SK-N-SH (cell line): Measurements from ENCODE around the gene LIN7A. TPM values are rescaled to one million over a fixed set of nuclear protein-coding genes. Genes with fewer than 3 reads are reported as not detected.

Experiments
- CTCF ChIA-PET: fragments of 300-600, 350-600 bp; formaldehyde crosslinking; extraction: SDS; loops from one replicate; lab custom pipeline; 2021; lab: Yijun Ruan, JAX
- POLR2A ChIA-PET: fragments of 350-600 bp; sonication (Branson Sonifier 250); formaldehyde crosslinking; extraction: SDS; loops from one replicate; lab custom pipeline; 2020; ENCODE audit warnings: antibody characterized with exemption, inconsistent platforms; lab: Yijun Ruan, JAX
- DNase-seq: peaks from one replicate; pipeline ENCODE4 v3.0.0; 2012
- H2AFZ ChIP-seq: fragments of 200-600 bp; sonication (generic); 2 replicates; pipeline ENCODE4 v1.8.1; 2016; ENCODE audit warnings: antibody characterized with exemption, mild to moderate bottlenecking, low read depth
- H3F3A ChIP-seq: fragments of 200-600 bp; sonication (generic); replicated peaks from 2 replicates; pipeline ENCODE3; 2016; ENCODE audit warnings: antibody characterized with exemption, mild to moderate bottlenecking; ENCODE audit not compliant: insufficient read depth
- H3K27ac ChIP-seq, 2 experiments: fragments of 200-500 bp in 1 of 2; fragments of 200-600 bp in 1 of 2; sonication (Bioruptor generic) in 1 of 2; sonication (generic), shearing (Covaris generic) in 1 of 2; 2 replicates each; pipeline versions ENCODE4 v1.5.1 to v1.6.1; 2014 to 2016; ENCODE audit warnings: low read depth in 2 of 2, inconsistent platforms in 1 of 2, low read length in 1 of 2, mild to moderate bottlenecking in 1 of 2, mixed read lengths in 1 of 2
- H3K27me3 ChIP-seq: fragments of 200-600 bp; sonication (generic), shearing (Covaris generic); 2 replicates; pipeline ENCODE4 v1.6.1; 2016; ENCODE audit warnings: mixed run types; ENCODE audit not compliant: insufficient read depth
- H3K36me3 ChIP-seq, 2 experiments: fragments of 200-500 bp in 1 of 2; fragments of 200-600 bp in 1 of 2; sonication (Bioruptor generic) in 1 of 2; sonication (generic) in 1 of 2; replicated peaks in 1 of 2; 2 replicates each; pipeline versions ENCODE3 to v1.5.1; 2014 to 2016; ENCODE audit warnings: low read length in 1 of 2, mild to moderate bottlenecking in 1 of 2; ENCODE audit not compliant: insufficient read depth in 2 of 2, control insufficient read depth in 1 of 2
- H3K4me1 ChIP-seq, 2 experiments: fragments of 200-500 bp in 1 of 2; fragments of 200-600 bp in 1 of 2; sonication (Bioruptor generic) in 1 of 2; sonication (generic), shearing (Covaris generic) in 1 of 2; 2 replicates each; pipeline versions ENCODE4 v1.5.1 to v1.6.1; 2014 to 2016; ENCODE audit warnings: low read depth in 1 of 2, low read length in 1 of 2, mixed run types in 1 of 2; ENCODE audit not compliant: insufficient read depth in 2 of 2, control insufficient read depth in 1 of 2
- H3K4me2 ChIP-seq: fragments of 200-600 bp; sonication (generic), shearing (Covaris generic); 2 replicates; pipeline ENCODE4 v1.6.1; 2017; ENCODE audit warnings: mixed run types
- H3K4me3 ChIP-seq, 2 experiments: fragments of 200-500 bp in 1 of 2; fragments of 200-600 bp in 1 of 2; sonication (Bioruptor generic) in 1 of 2; sonication (generic), shearing (Covaris generic) in 1 of 2; 2 replicates each; pipeline versions ENCODE4 v1.5.1 to v1.8.1; 2014 to 2016; ENCODE audit warnings: low read depth in 2 of 2, inconsistent platforms in 1 of 2, low read length in 1 of 2, mild to moderate bottlenecking in 1 of 2, mixed read lengths in 1 of 2, moderate library complexity in 1 of 2
- H3K79me2 ChIP-seq: fragments of 200-600 bp; sonication (generic); 2 replicates; pipeline ENCODE4 v1.8.1; 2017; ENCODE audit warnings: mild to moderate bottlenecking; ENCODE audit not compliant: insufficient read depth
- H3K9ac ChIP-seq: fragments of 200-600 bp; sonication (generic); 2 replicates; pipeline ENCODE4 v1.6.1; 2017; ENCODE audit warnings: mixed run types
- H3K9me2 ChIP-seq: fragments of 200-600 bp; sonication (generic); 2 replicates; pipeline ENCODE4 v1.6.1; 2017; ENCODE audit warnings: mixed run types
- H3K9me3 ChIP-seq: fragments of 200-600 bp; sonication (generic); 2 replicates; pipeline ENCODE4 v1.6.1; 2017; ENCODE audit warnings: mixed run types, mild to moderate bottlenecking, moderate library complexity
- H4K20me1 ChIP-seq: fragments of 200-600 bp; sonication (generic); 2 replicates; pipeline ENCODE4 v1.6.1; 2017; ENCODE audit warnings: mild to moderate bottlenecking, mixed run types; ENCODE audit not compliant: insufficient read depth
- CHD2 ChIP-seq: fragments of 150-350 bp; IDR thresholded peaks from 2 replicates; pipeline ENCODE4 v1.6.1; 2018; ENCODE audit warnings: low read length; ENCODE audit not compliant: partially characterized antibody
- EZH2phosphoT487 ChIP-seq: fragments of 200-600 bp; sonication (generic); IDR thresholded peaks from 2 replicates; pipeline ENCODE4 v1.6.1; 2017; ENCODE audit warnings: low read depth, mixed run types, mild to moderate bottlenecking, antibody characterized with exemption, moderate library complexity, borderline replicate concordance
- FOXJ3 ChIP-seq: sonication (generic); formaldehyde crosslinking; IDR thresholded peaks from 2 replicates; pipeline ENCODE4 v1.5.1; 2020; ENCODE audit warnings: mild to moderate bottlenecking, missing genetic modification reagents
- JUND ChIP-seq: IDR thresholded peaks from 2 replicates; pipeline ENCODE4 v1.4.0; 2012
- MEF2A ChIP-seq: IDR thresholded peaks from 2 replicates; pipeline ENCODE4 v1.4.0; 2012; ENCODE audit warnings: low read depth, borderline replicate concordance
- RAD21 ChIP-seq: IDR thresholded peaks from 2 replicates; pipeline ENCODE4 v1.6.1; 2012; ENCODE audit warnings: mild to moderate bottlenecking, low read length
- RFX5 ChIP-seq: IDR thresholded peaks from 2 replicates; pipeline ENCODE4 v1.6.1; 2012; ENCODE audit warnings: mild to moderate bottlenecking, improper control_type of control experiment, low read length
- RXRA ChIP-seq: IDR thresholded peaks from 2 replicates; pipeline ENCODE4 v1.4.0; 2012; ENCODE audit warnings: low read depth, mild to moderate bottlenecking, borderline replicate concordance
- SIN3A ChIP-seq: IDR thresholded peaks from 2 replicates; pipeline ENCODE4 v1.6.1; 2012; ENCODE audit warnings: low read depth, mild to moderate bottlenecking, low read length, moderate library complexity, borderline replicate concordance
- SMC3 ChIP-seq: IDR thresholded peaks from 2 replicates; pipeline ENCODE4 v1.6.1; 2012; ENCODE audit warnings: low read depth, low read length, improper control_type of control experiment
- TAF1 ChIP-seq: IDR thresholded peaks from 2 replicates; pipeline ENCODE4 v1.6.1; 2012; ENCODE audit warnings: low read depth, mild to moderate bottlenecking, low read length, moderate library complexity, borderline replicate concordance
- YY1 ChIP-seq: IDR thresholded peaks from 2 replicates; pipeline ENCODE4 v1.4.0; 2012; ENCODE audit warnings: low read depth, mild to moderate bottlenecking
- polyA plus RNA-seq, 3 experiments: library from polyadenylated mRNA; depleted of rRNA; stranded (reverse); fragments of >200 nt; gene quantifications; 2 replicates each; pipeline ENCODE4 v1.2.3, GENCODE V29; 2012
- TF ChIP-seq, protein P1 (sequence below): fragments of 200-600 bp; sonication (generic); IDR thresholded peaks from 2 replicates; pipeline ENCODE4 v1.6.1; 2017; ENCODE audit warnings: antibody characterized with exemption, mild to moderate bottlenecking, moderate library complexity
- TF ChIP-seq, protein P2 (sequence below): IDR thresholded peaks from 2 replicates; pipeline ENCODE4 v1.4.0; 2012; ENCODE audit warnings: low read depth, borderline replicate concordance
- TF ChIP-seq, protein P3 (sequence below): fragments of 150-350 bp; IDR thresholded peaks from 2 replicates; pipeline ENCODE4 v1.6.1; 2017; ENCODE audit warnings: antibody characterized with exemption, low read length, low read depth, borderline replicate concordance
- TF ChIP-seq, protein P4 (sequence below): IDR thresholded peaks from 2 replicates; pipeline ENCODE4 v1.4.0; 2012; ENCODE audit warnings: low read depth
- TF ChIP-seq, protein P5 (sequence below): IDR thresholded peaks from 2 replicates; pipeline ENCODE4 v1.4.0; 2012; ENCODE audit warnings: low read depth, borderline replicate concordance

The LIN7A gene
- polyA plus RNA-seq, 1 of the 3 experiments (the other 2 are of a cell fraction) = not detected

DNA sequence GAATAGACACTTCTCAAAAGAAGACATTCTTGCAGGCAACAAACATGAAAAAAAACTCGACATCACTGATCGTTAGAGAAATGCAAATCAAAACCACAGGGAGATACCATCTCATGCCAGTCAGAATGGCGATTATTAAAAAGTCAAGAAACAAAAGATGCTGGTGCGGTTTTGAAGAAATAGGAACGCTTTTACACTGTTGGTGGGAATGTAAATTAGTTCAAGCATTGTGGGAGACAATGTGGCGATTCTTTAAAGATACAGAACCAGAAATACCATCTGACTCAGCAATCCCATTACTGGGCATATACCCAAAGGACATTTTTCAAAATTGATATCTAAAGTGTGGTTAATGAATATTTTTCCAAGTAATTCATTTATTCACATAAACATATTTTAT is 39.6 kb upstream of the LIN7A start (continued):
- TF ChIP-seq SIN3A (no peak), EZH2phosphoT487 (no peak), YY1 (no peak), JUND (no peak), CHD2 (no peak), SMC3 (no peak)
- TF ChIP-seq, protein P1, sequence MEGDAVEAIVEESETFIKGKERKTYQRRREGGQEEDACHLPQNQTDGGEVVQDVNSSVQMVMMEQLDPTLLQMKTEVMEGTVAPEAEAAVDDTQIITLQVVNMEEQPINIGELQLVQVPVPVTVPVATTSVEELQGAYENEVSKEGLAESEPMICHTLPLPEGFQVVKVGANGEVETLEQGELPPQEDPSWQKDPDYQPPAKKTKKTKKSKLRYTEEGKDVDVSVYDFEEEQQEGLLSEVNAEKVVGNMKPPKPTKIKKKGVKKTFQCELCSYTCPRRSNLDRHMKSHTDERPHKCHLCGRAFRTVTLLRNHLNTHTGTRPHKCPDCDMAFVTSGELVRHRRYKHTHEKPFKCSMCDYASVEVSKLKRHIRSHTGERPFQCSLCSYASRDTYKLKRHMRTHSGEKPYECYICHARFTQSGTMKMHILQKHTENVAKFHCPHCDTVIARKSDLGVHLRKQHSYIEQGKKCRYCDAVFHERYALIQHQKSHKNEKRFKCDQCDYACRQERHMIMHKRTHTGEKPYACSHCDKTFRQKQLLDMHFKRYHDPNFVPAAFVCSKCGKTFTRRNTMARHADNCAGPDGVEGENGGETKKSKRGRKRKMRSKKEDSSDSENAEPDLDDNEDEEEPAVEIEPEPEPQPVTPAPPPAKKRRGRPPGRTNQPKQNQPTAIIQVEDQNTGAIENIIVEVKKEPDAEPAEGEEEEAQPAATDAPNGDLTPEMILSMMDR = no peak
- TF ChIP-seq, all 33 proteins: peak for 0

DNA sequence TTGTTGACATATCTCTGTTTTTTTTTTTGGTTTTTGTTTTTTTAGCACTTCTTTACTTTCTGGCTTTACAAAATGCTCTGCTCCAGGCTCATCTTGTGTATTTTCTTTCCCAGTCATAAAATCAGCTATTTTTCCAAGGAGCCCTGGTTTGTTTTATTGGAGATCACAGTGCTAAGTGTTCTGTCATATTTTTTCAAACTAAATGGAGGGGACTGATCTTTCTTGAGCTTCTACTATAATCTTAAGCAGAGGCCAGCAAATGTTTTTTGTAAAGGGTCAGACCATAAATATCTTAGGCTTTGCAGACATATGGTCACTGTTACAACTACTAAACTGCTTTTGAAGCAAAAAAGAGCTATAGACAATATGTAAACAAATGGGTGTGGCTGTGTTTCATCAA is 30.6 kb upstream of the LIN7A start:
- no peaks in the 10 kb centered on the region for H3K27me3 ChIP-seq
- CTCF ChIA-PET = interaction anchor here (0.6 to 1.0 kb wide), 2 partner anchors 62 to 88 kb away, joined by 3 read pairs; no protein-coding TSS in a partner anchor

More for the DNA sequence above, 30.6 kb upstream of the LIN7A start:
- Histone ChIP-seq H3K4me2 (no peak overlapping the region), H3K9ac (no peak overlapping the region), H3K4me1 (no peaks in the 10 kb centered on the region), H3K9me3 (no peaks in the 10 kb centered on the region), H3K9me2 (no peaks in the 10 kb centered on the region), H3K27ac (no peak overlapping the region), H3F3A (no peaks in the 10 kb centered on the region), H3K79me2 (no peaks in the 10 kb centered on the region), H3K36me3 (no peaks in the 10 kb centered on the region), H4K20me1 (no peaks in the 10 kb centered on the region), H2AFZ (no peak overlapping the region), H3K4me3 (no peak overlapping the region)
- POLR2A ChIA-PET = no interaction called here
- no peak for DNase-seq
- TF ChIP-seq RXRA (no peak), RAD21 (no peak), JUND (no peak), TAF1 (no peak), FOXJ3 (CRISPR knock-in tag) (no peak), MEF2A (no peak), RFX5 (no peak)
- TF ChIP-seq, protein P2, sequence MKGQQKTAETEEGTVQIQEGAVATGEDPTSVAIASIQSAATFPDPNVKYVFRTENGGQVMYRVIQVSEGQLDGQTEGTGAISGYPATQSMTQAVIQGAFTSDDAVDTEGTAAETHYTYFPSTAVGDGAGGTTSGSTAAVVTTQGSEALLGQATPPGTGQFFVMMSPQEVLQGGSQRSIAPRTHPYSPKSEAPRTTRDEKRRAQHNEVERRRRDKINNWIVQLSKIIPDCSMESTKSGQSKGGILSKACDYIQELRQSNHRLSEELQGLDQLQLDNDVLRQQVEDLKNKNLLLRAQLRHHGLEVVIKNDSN = no peak
- TF ChIP-seq, protein P3, sequence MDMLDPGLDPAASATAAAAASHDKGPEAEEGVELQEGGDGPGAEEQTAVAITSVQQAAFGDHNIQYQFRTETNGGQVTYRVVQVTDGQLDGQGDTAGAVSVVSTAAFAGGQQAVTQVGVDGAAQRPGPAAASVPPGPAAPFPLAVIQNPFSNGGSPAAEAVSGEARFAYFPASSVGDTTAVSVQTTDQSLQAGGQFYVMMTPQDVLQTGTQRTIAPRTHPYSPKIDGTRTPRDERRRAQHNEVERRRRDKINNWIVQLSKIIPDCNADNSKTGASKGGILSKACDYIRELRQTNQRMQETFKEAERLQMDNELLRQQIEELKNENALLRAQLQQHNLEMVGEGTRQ = no peak
- TF ChIP-seq, protein P4, sequence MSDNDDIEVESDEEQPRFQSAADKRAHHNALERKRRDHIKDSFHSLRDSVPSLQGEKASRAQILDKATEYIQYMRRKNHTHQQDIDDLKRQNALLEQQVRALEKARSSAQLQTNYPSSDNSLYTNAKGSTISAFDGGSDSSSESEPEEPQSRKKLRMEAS = no peak
- TF ChIP-seq, protein P5, sequence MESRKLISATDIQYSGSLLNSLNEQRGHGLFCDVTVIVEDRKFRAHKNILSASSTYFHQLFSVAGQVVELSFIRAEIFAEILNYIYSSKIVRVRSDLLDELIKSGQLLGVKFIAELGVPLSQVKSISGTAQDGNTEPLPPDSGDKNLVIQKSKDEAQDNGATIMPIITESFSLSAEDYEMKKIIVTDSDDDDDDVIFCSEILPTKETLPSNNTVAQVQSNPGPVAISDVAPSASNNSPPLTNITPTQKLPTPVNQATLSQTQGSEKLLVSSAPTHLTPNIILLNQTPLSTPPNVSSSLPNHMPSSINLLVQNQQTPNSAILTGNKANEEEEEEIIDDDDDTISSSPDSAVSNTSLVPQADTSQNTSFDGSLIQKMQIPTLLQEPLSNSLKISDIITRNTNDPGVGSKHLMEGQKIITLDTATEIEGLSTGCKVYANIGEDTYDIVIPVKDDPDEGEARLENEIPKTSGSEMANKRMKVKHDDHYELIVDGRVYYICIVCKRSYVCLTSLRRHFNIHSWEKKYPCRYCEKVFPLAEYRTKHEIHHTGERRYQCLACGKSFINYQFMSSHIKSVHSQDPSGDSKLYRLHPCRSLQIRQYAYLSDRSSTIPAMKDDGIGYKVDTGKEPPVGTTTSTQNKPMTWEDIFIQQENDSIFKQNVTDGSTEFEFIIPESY = no peak
